GM18502 (cell line): Measurements from ENCODE around the gene MYO1A.
A peak's percentile ranks its signal among the peaks of the same experiment; 100 is the strongest.
"Not testable (repeated sequence)": the region's sequence is repeated elsewhere in the genome, so short reads cannot be mapped to it uniquely, and the experiment has no call there.

Source experiments
- ATAC-seq: cut with Tn5 transposase; IDR thresholded peaks from one replicate; pipeline ENCODE4 v1.9.1; 2021; ENCODE audit warnings: mild to moderate bottlenecking; ENCODE audit not compliant: unreplicated experiment, poor library complexity

The MYO1A gene

GRCh38 chr12:57019983-57020719 is 29.8 kb downstream of the MYO1A start:
- no peak for ATAC-seq

GRCh38 chr12:57018906-57019305 is 31.0 kb downstream of the MYO1A start:
- ATAC-seq = no peak

- ATAC-seq = not testable (repeated sequence)
These were observed 31.6 kb downstream of the MYO1A start for GRCh38 chr12:57018353-57018752.

- ATAC-seq = no peak
These were observed 33.6 kb downstream of the MYO1A start, which contains the start of gene TAC3 for GRCh38 chr12:57016348-57016747. TSS of gene TAC3 (minus strand) at chr12:57016529. CDS start at chr12:57015797, 732 bp downstream.

GRCh38 chr12:57012600-57013465 is 37.1 kb downstream of the MYO1A start:
- peak; percentile 64 for ATAC-seq

GRCh38 chr12:57011438-57012424 is 38.2 kb downstream of the MYO1A start:
- ATAC-seq = no peak

GRCh38 chr12:57010627-57011247 is 39.2 kb downstream of the MYO1A start:
- ATAC-seq = no peak

GRCh38 chr12:57009949-57010626 is 39.8 kb downstream of the MYO1A start:
- ATAC-seq = no peak

- no peak for ATAC-seq
These were observed 41.8 kb downstream of the MYO1A start for GRCh38 chr12:57008178-57008577.

GRCh38 chr12:57006809-57007475 is 43.0 kb downstream of the MYO1A start:
- peak; percentile 4 for ATAC-seq

GRCh38 chr12:57005980-57006808 is 43.7 kb downstream of the MYO1A start, which contains the start of gene ZBTB39:
TSS of gene ZBTB39 (minus strand) at chr12:57006546. CDS start at chr12:57004917, 1,629 bp downstream.
- ATAC-seq = peak; percentile 64

- ATAC-seq = no peak
These were observed 45.3 kb downstream of the MYO1A start for GRCh38 chr12:57004651-57005050.

GRCh38 chr12:57003395-57003794 is 46.5 kb downstream of the MYO1A start:
- ATAC-seq = no peak

- no peak for ATAC-seq
These were observed 48.5 kb downstream of the MYO1A start for GRCh38 chr12:57001448-57001906.

GRCh38 chr12:57000393-57000792 is 49.5 kb downstream of the MYO1A start:
- no peak for ATAC-seq

- no peak for ATAC-seq
These were observed 50.5 kb downstream of the MYO1A start for GRCh38 chr12:56999456-56999855.

- ATAC-seq = peak; percentile 86
These were observed 50.9 kb downstream of the MYO1A start for GRCh38 chr12:56998981-56999380.

GRCh38 chr12:56998316-56998715 is 51.6 kb downstream of the MYO1A start:
- no peak for ATAC-seq
